Measurements from ENCODE around the gene RBM20. TPM values are rescaled to one million over a fixed set of nuclear protein-coding genes. Genes with fewer than 3 reads are reported as not detected.
"Not testable (repeated sequence)": the region's sequence is repeated elsewhere in the genome, so short reads cannot be mapped to it uniquely, and the experiment has no call there.

RBM20 gene
- total RNA-seq, 1 experiment from 2014 or later, result 1.2 TPM

GRCh38 chr10:110857265-110858171, 213.4 kb downstream of the RBM20 start:
- DNase-seq (ENCODE audit: low read depth, low spot score), result no peak
- in situ Hi-C loops (cut with HindIII; ENCODE audit: low pct_unique_long_range_greater_than_20kb, low sequenced_read_pairs), result no loop called here

- in situ Hi-C loops (cut with HindIII; ENCODE audit: low pct_unique_long_range_greater_than_20kb, low sequenced_read_pairs), result no loop called here
- no peak for DNase-seq (ENCODE audit: low read depth, low spot score)
Observed at GRCh38 chr10:110858297-110858934, 214.3 kb downstream of the RBM20 start.

DNA sequence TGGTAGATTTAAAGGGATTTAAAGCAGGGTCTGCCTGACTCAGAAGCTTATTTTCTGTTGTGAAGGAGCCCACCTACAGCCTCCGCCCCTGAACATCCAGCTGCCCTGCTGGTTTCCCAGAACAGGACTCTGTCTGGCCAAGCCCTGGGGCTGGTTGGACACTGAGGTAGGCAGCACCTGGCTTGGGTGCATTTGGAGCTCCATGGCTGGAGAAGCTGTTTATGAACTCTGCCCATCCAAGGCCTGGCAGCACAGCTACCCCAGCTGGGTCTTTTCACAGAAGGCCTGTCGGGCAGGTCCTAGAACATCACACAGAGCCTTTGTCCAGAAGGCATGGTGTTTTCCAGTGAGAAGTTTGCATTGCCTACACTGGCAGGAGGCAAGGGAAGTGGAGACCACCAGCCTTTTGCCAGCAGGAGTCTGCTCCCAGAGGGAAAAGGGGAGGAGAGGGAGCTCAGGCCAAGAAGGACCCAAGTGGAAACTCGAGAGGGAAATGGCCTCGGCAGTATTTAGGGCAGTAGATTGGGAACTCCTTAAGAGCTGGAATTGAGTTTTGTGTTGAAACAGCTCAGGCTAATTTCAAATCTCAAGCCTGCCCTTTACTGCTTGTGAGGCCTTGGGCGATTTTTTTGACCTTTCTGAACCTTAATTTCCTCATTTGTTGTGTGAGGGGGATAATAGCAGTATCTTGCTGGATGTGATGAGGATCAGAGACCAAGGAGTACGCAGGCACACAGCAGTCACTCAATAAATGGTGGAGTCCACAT, 215.3 kb downstream of the RBM20 start:
- DNase-seq (ENCODE audit: low read depth, low spot score), result no peak
- in situ Hi-C loops (cut with HindIII; ENCODE audit: low pct_unique_long_range_greater_than_20kb, low sequenced_read_pairs), result no loop called here

- in situ Hi-C loops (cut with HindIII; ENCODE audit: low pct_unique_long_range_greater_than_20kb, low sequenced_read_pairs), result no loop called here
- no peak for DNase-seq (ENCODE audit: low read depth, low spot score)
Observed at GRCh38 chr10:110859973-110860376, 215.8 kb downstream of the RBM20 start.

- no peak for DNase-seq (ENCODE audit: low read depth, low spot score)
- in situ Hi-C loops (cut with HindIII; ENCODE audit: low pct_unique_long_range_greater_than_20kb, low sequenced_read_pairs), result no loop called here
Observed at GRCh38 chr10:110860576-110861241, 216.6 kb downstream of the RBM20 start.

- in situ Hi-C loops (cut with HindIII; ENCODE audit: low pct_unique_long_range_greater_than_20kb, low sequenced_read_pairs), result no loop called here
- DNase-seq (ENCODE audit: low read depth, low spot score), result no peak
Observed at GRCh38 chr10:110861476-110861875, 217.3 kb downstream of the RBM20 start.

DNA sequence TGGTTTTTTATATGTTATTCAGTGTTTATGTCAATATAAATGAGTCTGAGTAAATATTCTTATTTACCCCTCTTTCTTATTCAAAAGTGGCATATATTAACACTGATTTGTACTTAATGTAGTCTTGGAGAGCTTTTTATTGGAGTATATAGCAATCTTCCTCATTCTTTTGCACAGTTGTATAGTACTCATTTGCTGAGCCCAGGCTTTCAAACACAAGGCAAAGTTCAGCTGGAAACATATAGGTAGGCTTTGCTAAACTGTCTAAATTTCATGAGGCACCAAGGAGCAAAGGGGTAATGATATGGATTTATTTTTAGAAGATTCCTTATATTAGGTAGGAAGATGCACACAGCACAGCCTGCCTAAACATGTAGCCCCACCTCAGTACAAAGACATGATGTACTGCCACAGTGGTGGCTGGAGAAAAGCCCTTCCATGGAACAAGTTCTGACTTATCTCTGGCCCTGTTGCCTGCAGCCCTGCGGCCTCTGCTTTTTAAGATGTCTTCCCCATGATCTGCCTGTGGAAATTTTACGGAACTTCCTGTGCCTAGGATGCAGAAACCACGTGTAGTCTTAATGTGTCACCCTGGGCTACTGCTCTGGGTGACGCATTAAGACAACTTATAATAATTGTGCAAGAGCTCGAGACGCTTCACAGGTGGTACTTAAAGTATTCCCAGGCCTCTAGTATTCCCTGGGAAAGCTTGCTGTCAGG, 218.0 kb downstream of the RBM20 start:
- in situ Hi-C loops (cut with HindIII; ENCODE audit: low pct_unique_long_range_greater_than_20kb, low sequenced_read_pairs), result no loop called here
- DNase-seq (ENCODE audit: low read depth, low spot score), result no peak

DNA sequence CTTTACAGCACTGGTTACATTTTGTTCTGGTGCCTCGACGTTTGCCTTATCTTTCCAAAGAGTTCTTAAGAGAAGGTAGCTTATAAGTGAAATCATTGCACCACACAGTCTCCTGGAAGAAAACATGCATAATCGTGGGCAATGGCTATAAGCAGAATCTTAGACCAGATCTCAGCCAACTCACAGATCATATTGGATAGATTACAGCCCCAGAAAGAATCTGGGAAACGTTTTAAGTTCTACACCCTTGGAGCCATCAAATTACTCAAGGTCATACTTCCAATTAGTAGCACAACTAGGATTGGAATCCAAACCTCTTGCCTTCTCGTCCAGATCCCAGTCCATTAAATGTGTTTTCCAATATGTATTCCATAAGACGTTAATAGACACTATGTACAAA, 218.8 kb downstream of the RBM20 start:
- DNase-seq (ENCODE audit: low read depth, low spot score), result no peak
- in situ Hi-C loops (cut with HindIII; ENCODE audit: low pct_unique_long_range_greater_than_20kb, low sequenced_read_pairs), result no loop called here

DNA sequence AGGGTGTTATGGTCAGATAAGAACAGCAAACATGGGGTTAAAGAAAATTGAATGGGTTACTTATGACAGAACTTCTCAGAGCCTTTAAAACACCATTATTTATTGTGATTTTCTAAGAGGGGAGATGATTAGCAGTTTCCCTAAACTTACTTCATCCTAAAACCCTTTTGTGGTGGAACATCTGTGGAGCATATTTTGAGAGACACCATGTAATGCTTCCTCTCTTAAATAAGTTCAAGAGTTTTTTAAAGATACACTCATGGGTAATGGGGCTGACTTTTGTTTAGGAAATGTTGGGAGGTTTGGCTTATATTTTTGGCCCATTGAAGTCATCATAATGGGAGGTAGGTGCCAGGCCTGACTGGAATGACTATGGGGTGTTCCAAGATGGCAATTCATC, 219.2 kb downstream of the RBM20 start:
- in situ Hi-C loops (cut with HindIII; ENCODE audit: low pct_unique_long_range_greater_than_20kb, low sequenced_read_pairs), result no loop called here
- DNase-seq (ENCODE audit: low read depth, low spot score), result no peak

GRCh38 chr10:110863956-110864355, 219.8 kb downstream of the RBM20 start:
- DNase-seq (ENCODE audit: low read depth, low spot score), result no peak
- in situ Hi-C loops (cut with HindIII; ENCODE audit: low pct_unique_long_range_greater_than_20kb, low sequenced_read_pairs), result no loop called here

- DNase-seq (ENCODE audit: low read depth, low spot score), result no peak
Observed at GRCh38 chr10:110864662-110865140, 220.6 kb downstream of the RBM20 start.

GRCh38 chr10:110865186-110865808, 221.2 kb downstream of the RBM20 start:
- no peak for DNase-seq (ENCODE audit: low read depth, low spot score)
- in situ Hi-C loops (cut with HindIII; ENCODE audit: low pct_unique_long_range_greater_than_20kb, low sequenced_read_pairs), result no loop called here

More at GRCh38 chr10:110864662-110865140, 220.6 kb downstream of the RBM20 start:
- in situ Hi-C loops (cut with HindIII; ENCODE audit: low pct_unique_long_range_greater_than_20kb, low sequenced_read_pairs), result no loop called here

DNA sequence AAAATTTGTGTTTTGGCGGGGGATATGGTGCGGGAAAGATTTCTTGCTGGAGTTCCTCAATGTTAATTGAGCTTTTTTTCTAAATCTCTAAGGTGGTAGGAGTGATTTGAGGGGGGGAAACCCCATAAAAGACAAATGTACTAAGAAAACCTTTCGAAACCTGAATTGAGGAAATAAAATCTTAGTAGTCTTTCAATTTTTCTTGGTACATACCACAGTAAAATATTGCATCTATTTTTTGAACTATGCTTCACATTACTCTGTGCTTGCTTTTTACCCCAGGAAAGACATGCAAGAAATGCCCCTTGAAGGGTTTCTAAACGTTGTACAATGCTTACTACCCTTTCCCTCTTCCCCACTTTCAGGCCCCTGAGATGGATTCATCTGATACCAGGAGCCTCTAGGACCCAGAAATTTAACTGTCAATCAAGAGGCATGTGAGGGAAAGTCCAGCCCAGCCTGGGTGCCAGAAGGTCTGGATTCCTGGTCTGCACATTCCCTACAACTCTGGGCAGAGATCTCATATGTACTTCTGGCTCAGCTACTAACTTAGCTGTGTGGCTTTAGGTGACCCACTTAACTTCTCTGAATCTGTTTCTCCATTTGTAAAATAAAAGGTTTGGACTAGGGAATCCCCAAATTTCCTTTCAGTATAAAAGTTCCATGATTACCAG, 221.8 kb downstream of the RBM20 start:
- DNase-seq (ENCODE audit: low read depth, low spot score), result no peak
- in situ Hi-C loops (cut with HindIII; ENCODE audit: low pct_unique_long_range_greater_than_20kb, low sequenced_read_pairs), result no loop called here

GRCh38 chr10:110867011-110867806, 223.1 kb downstream of the RBM20 start:
- in situ Hi-C loops (cut with HindIII; ENCODE audit: low pct_unique_long_range_greater_than_20kb, low sequenced_read_pairs), result not testable (repeated sequence)

GRCh38 chr10:110867807-110868465, 223.8 kb downstream of the RBM20 start:
- no peak for DNase-seq (ENCODE audit: low read depth, low spot score)
- in situ Hi-C loops (cut with HindIII; ENCODE audit: low pct_unique_long_range_greater_than_20kb, low sequenced_read_pairs), result no loop called here

More at GRCh38 chr10:110867011-110867806, 223.1 kb downstream of the RBM20 start:
- DNase-seq (ENCODE audit: low read depth, low spot score), result not testable (repeated sequence)

All from SK-MEL-5 (cell line).